H1 (cell line): ENCODE results near the gene OGFOD2. TPM values are rescaled to one million over a fixed set of nuclear protein-coding genes. Genes with fewer than 3 reads are reported as not detected.

Source experiments
- CTCF ChIA-PET: fragments of 300-600 bp; sonication (Branson Sonifier 250); formaldehyde crosslinking; loops from one replicate; lab custom pipeline; 2021; ENCODE audit not compliant: partially characterized antibody; lab: Charles Lee
- POLR2A ChIA-PET: fragments of 300-600 bp; sonication (Branson Sonifier 250); formaldehyde crosslinking; loops from one replicate; lab custom pipeline; 2021; ENCODE audit warnings: inconsistent platforms; ENCODE audit not compliant: partially characterized antibody; lab: Charles Lee
- DNase-seq, 2 experiments: peaks; one replicate each; pipeline versions ENCODE4 v3.0.0 to v3.0.0-alpha.2; 2010 to 2022; ENCODE audit warnings: low spot score in 2 of 2, low read depth in 1 of 2, mixed read lengths in 1 of 2
- FAIRE-seq: peaks from 2 replicates; lab custom pipeline; 2011; peaks lifted over from hg19 to GRCh38; lab: Jason Lieb, UNC
- H2AFZ ChIP-seq: 2 replicates; pipeline ENCODE4 v1.8.1; 2012; ENCODE audit warnings: low read length, inconsistent platforms
- H2AK5ac ChIP-seq: 2 replicates; pipeline ENCODE4 v1.6.1; 2013; ENCODE audit warnings: low read depth, low read length
- H2BK120ac ChIP-seq: replicated peaks from 2 replicates; pipeline ENCODE3; 2013; ENCODE audit warnings: low read depth, low read length, inconsistent platforms
- H2BK12ac ChIP-seq: 2 replicates; pipeline ENCODE4 v1.6.1; 2013; ENCODE audit warnings: low read depth, low read length
- H2BK15ac ChIP-seq: 2 replicates; pipeline ENCODE4 v1.6.1; 2013; ENCODE audit warnings: low read length
- H2BK20ac ChIP-seq: 2 replicates; pipeline ENCODE4 v1.6.1; 2013; ENCODE audit warnings: low read length
- H2BK5ac ChIP-seq: 2 replicates; pipeline ENCODE4 v1.6.1; 2013; ENCODE audit warnings: low read depth, low read length
- H3K14ac ChIP-seq: 2 replicates; pipeline ENCODE4 v1.6.1; 2013; ENCODE audit warnings: inconsistent platforms; ENCODE audit not compliant: insufficient read length
- H3K18ac ChIP-seq: 2 replicates; pipeline ENCODE4 v1.6.1; 2013; ENCODE audit warnings: low read length; ENCODE audit errors: extremely low read depth
- H3K23ac ChIP-seq: 2 replicates; pipeline ENCODE4 v1.6.1; 2013; ENCODE audit warnings: inconsistent platforms; ENCODE audit not compliant: insufficient read length
- H3K23me2 ChIP-seq: 2 replicates; pipeline ENCODE4 v1.6.1; 2013; ENCODE audit warnings: low read depth, low read length
- H3K27ac ChIP-seq: 2 replicates; pipeline ENCODE4 v1.6.1; 2011; ENCODE audit warnings: low read depth, low read length, inconsistent platforms
- H3K27me3 ChIP-seq, 4 experiments: replicated peaks in 1 of 4; 1 replicate in 1 of 4; 2 replicates in 3 of 4; pipeline versions ENCODE4 v1.6.1 to v1.8.1; 2011 to 2013; ENCODE audit warnings: low read length in 3 of 4, mild to moderate bottlenecking in 3 of 4, inconsistent platforms in 2 of 4, mixed read lengths in 2 of 4, moderate library complexity in 1 of 4; ENCODE audit not compliant: control insufficient read depth in 3 of 4, insufficient read depth in 3 of 4; ENCODE audit errors: extremely low read depth in 1 of 4
- H3K36me3 ChIP-seq, 4 experiments: 2 replicates each; pipeline versions ENCODE4 v1.6.1 to v1.8.1; 2011 to 2013; ENCODE audit warnings: mild to moderate bottlenecking in 4 of 4, low read length in 3 of 4, moderate library complexity in 2 of 4, control low read depth in 1 of 4, inconsistent platforms in 1 of 4; ENCODE audit not compliant: insufficient read depth in 4 of 4, control insufficient read depth in 2 of 4
- H3K4ac ChIP-seq: replicated peaks from 2 replicates; pipeline ENCODE3; 2013; ENCODE audit warnings: low read length, low read depth, mixed read lengths, inconsistent platforms; ENCODE audit not compliant: insufficient read length
- H3K4me1 ChIP-seq, 4 experiments: replicated peaks in 1 of 4; 1 replicate in 1 of 4; 2 replicates in 3 of 4; pipeline versions ENCODE4 v1.6.1 to v1.8.1; 2011 to 2013; ENCODE audit warnings: low read length in 3 of 4, inconsistent platforms in 2 of 4, mixed read lengths in 1 of 4; ENCODE audit not compliant: insufficient read depth in 4 of 4, control insufficient read depth in 3 of 4
- H3K4me2 ChIP-seq, 2 experiments: 2 replicates each; pipeline versions ENCODE4 v1.6.1 to v1.8.1; 2011 to 2013; ENCODE audit warnings: low read depth in 2 of 2, low read length in 2 of 2, control low read depth in 1 of 2, inconsistent platforms in 1 of 2, mild to moderate bottlenecking in 1 of 2; ENCODE audit not compliant: insufficient read depth in 1 of 2
- H3K4me3 ChIP-seq, 4 experiments: fragments of 200-600, 300-600 bp in 1 of 4; sonication (generic), shearing (Covaris generic), sonication (Bioruptor Twin) in 1 of 4; 2 replicates each; pipeline versions ENCODE4 v1.5.1 to v1.8.1; 2011 to 2016; ENCODE audit warnings: low read length in 4 of 4, low read depth in 3 of 4, control low read depth in 2 of 4, inconsistent platforms in 2 of 4, mild to moderate bottlenecking in 2 of 4, mixed read lengths in 1 of 4, moderate library complexity in 1 of 4; ENCODE audit not compliant: insufficient read depth in 2 of 4; ENCODE audit errors: extremely low read depth in 1 of 4
- H3K56ac ChIP-seq: replicated peaks from 2 replicates; pipeline ENCODE3; 2013; ENCODE audit warnings: low read depth, mild to moderate bottlenecking, mixed read lengths, low read length, inconsistent platforms; ENCODE audit not compliant: insufficient read length
- H3K79me1 ChIP-seq: 2 replicates; pipeline ENCODE4 v1.6.1; 2013; ENCODE audit warnings: low read depth, low read length, control low read depth
- H3K79me2 ChIP-seq, 2 experiments: 2 replicates each; pipeline versions ENCODE4 v1.6.1 to v1.8.1; 2012 to 2013; ENCODE audit warnings: low read length in 2 of 2, mild to moderate bottlenecking in 2 of 2, inconsistent platforms in 1 of 2; ENCODE audit not compliant: insufficient read depth in 2 of 2, control insufficient read depth in 1 of 2
- H3K9ac ChIP-seq, 4 experiments: replicated peaks in 1 of 4; 1 replicate in 1 of 4; 2 replicates in 3 of 4; pipeline versions ENCODE4 v1.6.1 to v1.8.1; 2011 to 2013; ENCODE audit warnings: low read depth in 3 of 4, low read length in 3 of 4, control low read depth in 2 of 4, mild to moderate bottlenecking in 2 of 4, moderate library complexity in 2 of 4, inconsistent platforms in 1 of 4; ENCODE audit errors: extremely low read depth in 1 of 4
- H3K9me3 ChIP-seq, 2 experiments: 2 replicates each; pipeline versions ENCODE4 v1.6.1 to v1.8.1; 2012 to 2013; ENCODE audit warnings: mild to moderate bottlenecking in 2 of 2, moderate library complexity in 2 of 2, control low read depth in 1 of 2, inconsistent platforms in 1 of 2, low read depth in 1 of 2, low read length in 1 of 2, mixed read lengths in 1 of 2; ENCODE audit not compliant: insufficient read depth in 2 of 2
- H4K20me1 ChIP-seq, 2 experiments: replicated peaks in 1 of 2; 2 replicates each; pipeline versions ENCODE3 to v1.8.1; 2011 to 2013; ENCODE audit warnings: inconsistent platforms in 2 of 2, low read length in 2 of 2, mild to moderate bottlenecking in 1 of 2; ENCODE audit not compliant: insufficient read depth in 2 of 2, control insufficient read depth in 1 of 2
- H4K5ac ChIP-seq: 2 replicates; pipeline ENCODE4 v1.6.1; 2013; ENCODE audit warnings: low read length, low read depth, mixed read lengths, inconsistent platforms; ENCODE audit not compliant: insufficient read length
- H4K8ac ChIP-seq: 2 replicates; pipeline ENCODE4 v1.8.0; 2013; ENCODE audit warnings: mild to moderate bottlenecking, moderate library complexity, low read length, inconsistent platforms; ENCODE audit not compliant: insufficient read depth; ENCODE audit errors: extremely low read depth
- H4K91ac ChIP-seq: replicated peaks from 2 replicates; pipeline ENCODE3; 2013; ENCODE audit warnings: low read length, mixed read lengths, inconsistent platforms; ENCODE audit not compliant: insufficient read length
- CREB1 ChIP-seq: IDR thresholded peaks from 2 replicates; pipeline ENCODE4 v1.6.1; 2012; ENCODE audit warnings: inconsistent platforms
- EGR1 ChIP-seq: IDR thresholded peaks from 2 replicates; pipeline ENCODE4 v1.6.1; 2011; ENCODE audit warnings: low read depth, low read length, borderline replicate concordance
- POLR2A ChIP-seq, 2 experiments: IDR thresholded peaks; 1 replicate in 1 of 2; 2 replicates in 1 of 2; pipeline ENCODE4 v1.6.1; 2011; ENCODE audit warnings: low read depth in 2 of 2, low read length in 2 of 2, mild to moderate bottlenecking in 2 of 2; ENCODE audit errors: control extremely low read depth in 1 of 2
- RBBP5 ChIP-seq: IDR thresholded peaks from 2 replicates; pipeline ENCODE4 v1.7.1; 2012; ENCODE audit warnings: low read depth, mild to moderate bottlenecking, inconsistent platforms, low read length, moderate library complexity, borderline replicate concordance
- SAP30 ChIP-seq: fragments of 300-600 bp; sonication (generic); IDR thresholded peaks from 2 replicates; pipeline ENCODE4 v1.7.1; 2012; ENCODE audit warnings: low read length, moderate library complexity, mild to moderate bottlenecking, inconsistent platforms; ENCODE audit not compliant: insufficient read depth, insufficient replicate concordance
- SIRT6 ChIP-seq: IDR thresholded peaks from one replicate; pipeline ENCODE4 v1.7.1; 2012; ENCODE audit warnings: low read length, inconsistent platforms
- YY1 ChIP-seq: IDR thresholded peaks from 2 replicates; pipeline ENCODE4 v1.6.1; 2011; ENCODE audit warnings: low read depth, mild to moderate bottlenecking, low read length
- ZNF274 ChIP-seq: IDR thresholded peaks from 2 replicates; pipeline ENCODE4 v1.7.0; 2012; ENCODE audit warnings: low read length, borderline replicate concordance; ENCODE audit errors: extremely low read depth
- WGBS, 2 experiments: shearing (Covaris generic) in 1 of 2; methylation state at CpG; one replicate each; pipeline versions ENCODE4 v1.1.6 to v1.1.7; 2013 to 2015; ENCODE audit warnings: low lambda C conversion rate in 2 of 2, mixed read lengths in 2 of 2, inconsistent platforms in 1 of 2, low coverage in 1 of 2, missing lambda C conversion rate in 1 of 2; ENCODE audit not compliant: insufficient replicate concordance in 2 of 2, insufficient coverage in 1 of 2, insufficient read length in 1 of 2; ENCODE audit errors: extremely low coverage in 1 of 2, missing lambda C conversion rate in 1 of 2; 5-methylcytosine and 5-hydroxymethylcytosine counted together
- polyA plus RNA-seq, 7 experiments: library from polyadenylated mRNA; depleted of rRNA in 3 of 7; stranded (reverse) in 5 of 7; unstranded in 2 of 7; fragments of >200 nt in 5 of 7; fragments of 200-250 nt in 2 of 7; gene quantifications; 1 replicate in 5 of 7; 2 replicates in 1 of 7; 4 replicates in 1 of 7; pipeline versions ENCODE4 v1.2.1 to v1.2.3, GENCODE V29; 2011 to 2013; ENCODE audit warnings: missing spikeins in 2 of 7, mixed read lengths in 2 of 7
- total RNA-seq: library from RNA; stranded (reverse); fragmentation: NEBNext Ultra II Directional; extraction: Animal tissue kit (Norgen Biotek cat#: 25700); gene quantifications from 2 replicates; pipeline ENCODE4 v1.2.1, GENCODE V29; 2021
- TF ChIP-seq, protein P1 (sequence below): IDR thresholded peaks from 2 replicates; pipeline ENCODE4 v1.6.1; 2012; ENCODE audit warnings: inconsistent platforms
- TF ChIP-seq, protein P2 (sequence below): IDR thresholded peaks from 2 replicates; pipeline ENCODE4 v1.6.1; 2011; ENCODE audit warnings: low read depth, mild to moderate bottlenecking, low read length; ENCODE audit not compliant: insufficient read depth

The OGFOD2 gene
- total and polyA plus RNA-seq, 2 of the 8 experiments (the other 6 are each of a cell fraction or from before 2014, with no cell fraction given), result 17.3 to 20.3 TPM

DNA sequence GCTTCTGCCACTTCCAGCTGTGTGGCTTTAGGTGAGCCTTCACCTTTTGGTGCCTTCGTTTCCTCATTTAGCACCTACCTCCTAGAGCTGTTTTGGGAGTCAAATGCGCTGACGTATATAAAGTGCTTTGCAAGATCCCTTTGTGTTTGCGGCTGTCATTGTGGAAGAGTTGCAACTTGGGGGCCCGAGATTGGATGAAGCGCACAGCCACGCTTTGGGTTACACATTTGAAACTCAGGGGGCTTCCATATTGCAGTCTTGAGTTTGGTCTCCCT is 4.8 kb downstream of the OGFOD2 start:
- no peak overlapping the region for H3K23ac ChIP-seq
- H3K18ac ChIP-seq, result no peak overlapping the region; the same call in 1 of the 2 replicates
- peaks cover 20% of the 10 kb centered on the region; the same call in 1 of the 2 replicates for H3K23me2 ChIP-seq
- ChIA-PET CTCF (interaction anchor here (0.6 to 1.8 kb wide), 7 partner anchors 12 to 258 kb away, joined by 3 to 8 read pairs (median 4); partner anchors contain the start of genes MPHOSPH9 and MTRFR), POLR2A (interaction anchor here (0.8 to 2.8 kb wide), 15 partner anchors 10 to 253 kb away, joined by 3 to 13 read pairs (median 3); partner anchors contain the start of genes MPHOSPH9 and MTRFR)
- FAIRE-seq, result no peak
- DNase-seq, result no peak
- peak overlapping the region; percentile 17 for H4K91ac ChIP-seq
- no peak overlapping the region for H2BK120ac ChIP-seq
- H3K36me3 ChIP-seq, result peaks cover 0 to 6% (median 1%) of the 10 kb centered on the region in 4 experiments; a peak in 2 of 8 replicates
- H3K14ac ChIP-seq, result no peak overlapping the region
- H2BK20ac ChIP-seq, result no peak overlapping the region
- no peaks in the 10 kb centered on the region for H3K9me3 ChIP-seq
- no peaks in the 10 kb centered on the region for H3K27me3 ChIP-seq
- H3K56ac ChIP-seq, result no peak overlapping the region
- no peak overlapping the region for H4K5ac ChIP-seq
- peak overlapping the region; percentile 42; the same call in 1 of the 2 replicates for H2AFZ ChIP-seq
- no peak overlapping the region for H3K4ac ChIP-seq
- peaks cover 7% of the 10 kb centered on the region; the same call in 1 of the 2 replicates for H3K79me1 ChIP-seq
- peak overlapping the region; percentile 95 for H4K8ac ChIP-seq
- H2AK5ac ChIP-seq, result no peak overlapping the region
- H2BK5ac ChIP-seq, result 0 out of 2 replicates have a peak overlapping the region, but pooled peaks have one; percentile 87
- H3K4me1 ChIP-seq, result peaks cover 0 to 20% (median 11%) of the 10 kb centered on the region in 4 experiments; a peak in 6 of 7 replicates
- H2BK12ac ChIP-seq, result 0 out of 2 replicates have a peak overlapping the region, but pooled peaks have one; percentile 39
- H3K4me3 ChIP-seq, result peak overlapping the region; percentile 77 to 92 (median 85)
- peaks cover 0 to 12% of the 10 kb centered on the region in 2 experiments; a peak in 1 of 4 replicates for H3K79me2 ChIP-seq
- H2BK15ac ChIP-seq, result no peak overlapping the region
- H4K20me1 ChIP-seq, result peaks cover 0 to 12% of the 10 kb centered on the region in 2 experiments
- 33% methylated on average over 7 of the region's 7 CpGs; no CpG with 5 or more reads in 1 of the 2 experiments for WGBS, 2 experiments
- peak overlapping the region; percentile 90 to 95 for H3K4me2 ChIP-seq
- no peak overlapping the region for H3K27ac ChIP-seq
- peak overlapping the region in 3 of 4 experiments; percentile 66 to 82 (median 69); a peak in 6 of 7 replicates for H3K9ac ChIP-seq
- TF ChIP-seq, protein P1, sequence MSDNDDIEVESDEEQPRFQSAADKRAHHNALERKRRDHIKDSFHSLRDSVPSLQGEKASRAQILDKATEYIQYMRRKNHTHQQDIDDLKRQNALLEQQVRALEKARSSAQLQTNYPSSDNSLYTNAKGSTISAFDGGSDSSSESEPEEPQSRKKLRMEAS, result no peak
- TF ChIP-seq POLR2A (IDR thresholded peaks at IDR 0.05; ENCODE audit: control extremely low read depth in 1 of 2, low read depth in 2 of 2, low read length in 2 of 2) (no peak), CREB1 (no peak), EGR1 (no peak), SAP30 (no peak), YY1 (no peak), ZNF274 (no peak), RBBP5 (no peak), SIRT6 (no peak)
- TF ChIP-seq, protein P2, sequence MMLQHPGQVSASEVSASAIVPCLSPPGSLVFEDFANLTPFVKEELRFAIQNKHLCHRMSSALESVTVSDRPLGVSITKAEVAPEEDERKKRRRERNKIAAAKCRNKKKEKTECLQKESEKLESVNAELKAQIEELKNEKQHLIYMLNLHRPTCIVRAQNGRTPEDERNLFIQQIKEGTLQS, result no peak
